MM.1S (cell line): ENCODE measurements around the gene RTBDN.
"Not testable (repeated sequence)": the region's sequence is repeated elsewhere in the genome, so short reads cannot be mapped to it uniquely, and the experiment has no call there.

Experiments
- DNase-seq: peaks from one replicate; pipeline ENCODE4 v3.0.0-alpha.2; 2015
- H2AFZ ChIP-seq: fragments of 300-600 bp; sonication (generic); 2 replicates; pipeline ENCODE4 v1.6.0; 2016; ENCODE audit warnings: antibody characterized with exemption, low read length
- H3F3A ChIP-seq: fragments of 300-600 bp; sonication (generic); 2 replicates; pipeline ENCODE4 v1.6.1; 2016; ENCODE audit warnings: mild to moderate bottlenecking, antibody characterized with exemption, low read length, moderate library complexity, mixed read lengths; ENCODE audit not compliant: insufficient read depth
- H3K27ac ChIP-seq: fragments of 300-600 bp; sonication (generic); 2 replicates; pipeline ENCODE4 v1.5.1; 2016; ENCODE audit warnings: mild to moderate bottlenecking, low read length
- H3K27me3 ChIP-seq: fragments of 300-600 bp; sonication (generic); replicated peaks from 2 replicates; pipeline ENCODE4 v1.6.0; 2016; ENCODE audit warnings: low read length; ENCODE audit not compliant: insufficient read depth
- H3K36me3 ChIP-seq: fragments of 300-600 bp; sonication (generic); replicated peaks from 2 replicates; pipeline ENCODE4 v1.6.1; 2016; ENCODE audit warnings: mild to moderate bottlenecking, low read length, mixed read lengths; ENCODE audit not compliant: insufficient read depth
- H3K4me1 ChIP-seq: fragments of 300-600 bp; sonication (generic); 2 replicates; pipeline ENCODE4 v1.6.1; 2016; ENCODE audit warnings: low read length, mixed read lengths
- H3K4me2 ChIP-seq: fragments of 300-600 bp; sonication (generic); 2 replicates; pipeline ENCODE4 v1.6.0; 2016; ENCODE audit warnings: low read depth, low read length
- H3K4me3 ChIP-seq: fragments of 300-600 bp; sonication (generic); 2 replicates; pipeline ENCODE4 v1.5.1; 2016; ENCODE audit warnings: low read length, mixed read lengths
- H3K79me2 ChIP-seq: fragments of 300-600 bp; sonication (generic); 2 replicates; pipeline ENCODE4 v1.6.1; 2016; ENCODE audit warnings: mixed run types, low read length, mixed read lengths
- H3K9ac ChIP-seq: fragments of 300-600 bp; sonication (generic); 2 replicates; pipeline ENCODE4 v1.6.1; 2016; ENCODE audit warnings: low read length, mixed read lengths
- H3K9me2 ChIP-seq: fragments of 300-600 bp; sonication (generic); replicated peaks from 2 replicates; pipeline ENCODE4 v1.6.1; 2016; ENCODE audit warnings: mild to moderate bottlenecking, low read length, mixed read lengths; ENCODE audit not compliant: insufficient read depth
- H3K9me3 ChIP-seq: fragments of 300-600 bp; sonication (generic); replicated peaks from 2 replicates; pipeline ENCODE4 v1.6.1; 2016; ENCODE audit warnings: mild to moderate bottlenecking, low read length, mixed read lengths; ENCODE audit not compliant: insufficient read depth
- H4K20me1 ChIP-seq: fragments of 300-600 bp; sonication (generic); 2 replicates; pipeline ENCODE4 v1.6.1; 2016; ENCODE audit warnings: mild to moderate bottlenecking, low read length, moderate library complexity, mixed read lengths; ENCODE audit not compliant: insufficient read depth
- CTCF ChIP-seq: fragments of 300-600 bp; sonication (generic); IDR thresholded peaks from 2 replicates; pipeline ENCODE4 v1.5.1; 2016; ENCODE audit warnings: antibody characterized with exemption, low read length, mixed read lengths
- EZH2 ChIP-seq: fragments of 300-600 bp; sonication (generic); optimal IDR thresholded peaks from 2 replicates; pipeline ENCODE3; 2017; ENCODE audit warnings: low read depth, mild to moderate bottlenecking, antibody characterized with exemption, low read length, mixed read lengths
- EZH2phosphoT487 ChIP-seq: fragments of 300-600 bp; sonication (generic); IDR thresholded peaks from 2 replicates; pipeline ENCODE4 v1.6.1; 2018; ENCODE audit warnings: antibody characterized with exemption, low read length

The RTBDN gene

GRCh38 chr19:12800466-12800770 lies 34.0 kb downstream of the RTBDN start:
- no peaks in the 10 kb centered on the region for H3F3A ChIP-seq
- peaks cover 14% of the 10 kb centered on the region for H3K4me1 ChIP-seq
- no peak for TF ChIP-seq EZH2phosphoT487
- TF ChIP-seq CTCF = no peak
- no peak for TF ChIP-seq EZH2
- no peak overlapping the region for H2AFZ ChIP-seq
- DNase-seq = no peak
- peaks cover 15% of the 10 kb centered on the region for H3K79me2 ChIP-seq
- H3K9me2 ChIP-seq = no peaks in the 10 kb centered on the region
- H3K36me3 ChIP-seq = no peaks in the 10 kb centered on the region; the same call in 1 of the 2 replicates
- no peak overlapping the region; the same call in 1 of the 2 replicates for H3K9ac ChIP-seq
- no peak overlapping the region for H3K27ac ChIP-seq
- H3K9me3 ChIP-seq = no peaks in the 10 kb centered on the region
- no peaks in the 10 kb centered on the region for H4K20me1 ChIP-seq
- no peaks in the 10 kb centered on the region for H3K27me3 ChIP-seq
- H3K4me3 ChIP-seq = peak overlapping the region; percentile 97
- H3K4me2 ChIP-seq = peak overlapping the region; percentile 98; the same call in 1 of the 2 replicates

GRCh38 chr19:12799742-12800465 lies 34.5 kb downstream of the RTBDN start:
- no peaks in the 10 kb centered on the region for H3K27me3 ChIP-seq
- no peak overlapping the region for H3K27ac ChIP-seq
- no peaks in the 10 kb centered on the region for H4K20me1 ChIP-seq
- DNase-seq = no peak
- no peaks in the 10 kb centered on the region for H3K9me2 ChIP-seq
- H3F3A ChIP-seq = no peaks in the 10 kb centered on the region
- H3K4me2 ChIP-seq = no peak overlapping the region
- no peaks in the 10 kb centered on the region for H3K9me3 ChIP-seq
- H3K79me2 ChIP-seq = peaks cover 15% of the 10 kb centered on the region
- no peaks in the 10 kb centered on the region; the same call in 1 of the 2 replicates for H3K36me3 ChIP-seq
- no peak overlapping the region for H2AFZ ChIP-seq
- H3K9ac ChIP-seq = no peak overlapping the region
- H3K4me1 ChIP-seq = peaks cover 14% of the 10 kb centered on the region
- no peak for TF ChIP-seq CTCF
- no peak for TF ChIP-seq EZH2
- no peak overlapping the region; the same call in 1 of the 2 replicates for H3K4me3 ChIP-seq

GRCh38 chr19:12797607-12798006 lies 36.8 kb downstream of the RTBDN start:
- H2AFZ ChIP-seq, H4K20me1 ChIP-seq, H3K4me3 ChIP-seq, H3K27me3 ChIP-seq, H3K9ac ChIP-seq, H3K4me2 ChIP-seq, H3K9me3 ChIP-seq, H3K9me2 ChIP-seq, DNase-seq, H3K36me3 ChIP-seq, H3K27ac ChIP-seq: not testable (repeated sequence)
- Histone ChIP-seq H3F3A (peaks cover 15% of the 10 kb centered on the region), H3K79me2 (peaks cover 19% of the 10 kb centered on the region), H3K4me1 (peaks cover 20% of the 10 kb centered on the region)

- Histone ChIP-seq H4K20me1 (no peaks in the 10 kb centered on the region), H3K79me2 (peaks cover 24% of the 10 kb centered on the region), H3K9ac (no peak overlapping the region), H3F3A (peaks cover 19% of the 10 kb centered on the region), H3K9me2 (no peaks in the 10 kb centered on the region), H3K27ac (no peak overlapping the region), H3K36me3 (no peaks in the 10 kb centered on the region; the same call in 1 of the 2 replicates), H3K4me2 (no peak overlapping the region), H3K4me3 (no peak overlapping the region), H3K4me1 (peaks cover 16% of the 10 kb centered on the region; the same call in 1 of the 2 replicates), H3K27me3 (no peaks in the 10 kb centered on the region), H3K9me3 (no peaks in the 10 kb centered on the region), H2AFZ (no peak overlapping the region)
- no peak for DNase-seq
- TF ChIP-seq CTCF (no peak), EZH2 (no peak), EZH2phosphoT487 (no peak)
These were observed 37.2 kb downstream of the RTBDN start for GRCh38 chr19:12797141-12797587.
